GM13976 (cell line): ENCODE data around the gene AP4S1.

Source experiments
- DNase-seq: peaks from one replicate; pipeline ENCODE4 v3.0.0; 2012; ENCODE audit warnings: low spot score
- CTCF ChIP-seq: IDR thresholded peaks from 2 replicates; pipeline ENCODE4 v1.5.1; 2012; ENCODE audit warnings: borderline replicate concordance, mild to moderate bottlenecking; ENCODE audit not compliant: insufficient read depth; ENCODE audit errors: extremely low read depth, missing control alignments, control extremely low read depth
- in situ Hi-C: fragments of 300-500 bp; cut with MboI; formaldehyde crosslinking; loops from one replicate; pipeline ENCODE4 v1.12.0; 2022; ENCODE audit warnings: low sequenced_read_pairs, mixed read lengths, inconsistent platforms; ENCODE audit not compliant: unreplicated experiment

Gene AP4S1

GRCh38 chr14:31128601-31129526 is 103.4 kb downstream of the AP4S1 start:
- DNase-seq = peak; percentile 19
- no peak for TF ChIP-seq CTCF
- in situ Hi-C loops = no loop called here

GRCh38 chr14:31133133-31133532 is 107.7 kb downstream of the AP4S1 start:
- no peak for TF ChIP-seq CTCF
- no peak for DNase-seq
- in situ Hi-C loops = no loop called here

GRCh38 chr14:31137214-31137889 is 111.9 kb downstream of the AP4S1 start:
- TF ChIP-seq CTCF = no peak
- in situ Hi-C loops = no loop called here
- no peak for DNase-seq

GRCh38 chr14:31138301-31138700 is 112.9 kb downstream of the AP4S1 start:
- no peak for DNase-seq
- in situ Hi-C loops = no loop called here
- TF ChIP-seq CTCF = no peak

GRCh38 chr14:31139301-31139847 is 113.9 kb downstream of the AP4S1 start:
- TF ChIP-seq CTCF = no peak
- DNase-seq = no peak
- in situ Hi-C loops = no loop called here

- no peak for TF ChIP-seq CTCF
- no peak for DNase-seq
- in situ Hi-C loops = no loop called here
Observed at GRCh38 chr14:31142455-31143087, 117.1 kb downstream of the AP4S1 start.
